ENCODE data around the gene SLC35F3. TPM values are rescaled to one million over a fixed set of nuclear protein-coding genes. Genes with fewer than 3 reads are reported as not detected.

The SLC35F3 gene
- total RNA-seq, 1 experiment from 2014 or later: 0.66 TPM

- Mint-ChIP-seq H3K27me3 (ENCODE audit: unreplicated experiment) (no peaks in the 10 kb centered on the region), H3K27ac (ENCODE audit: unreplicated experiment) (no peak overlapping the region), H3K36me3 (ENCODE audit: insufficient read depth, unreplicated experiment) (no peaks in the 10 kb centered on the region), H3K4me3 (ENCODE audit: low read depth, unreplicated experiment) (no peak overlapping the region), H3K9me3 (ENCODE audit: low read depth, unreplicated experiment) (no peaks in the 10 kb centered on the region), H3K4me1 (ENCODE audit: low read depth, unreplicated experiment) (no peaks in the 10 kb centered on the region)
- DNase-seq: no peak
- CTCF ChIA-PET: no interaction called here
- BruUV-seq (replicated peaks): no TSS peak
- intact Hi-C loops (cut with micrococcal nuclease; ENCODE audit: unreplicated experiment): no loop called here
- no peak for TF ChIP-seq CTCF (IDR thresholded peaks at IDR 0.05; ENCODE audit: unreplicated experiment)
These were observed 219.4 kb downstream of the SLC35F3 start for GRCh38 chr1:234123867-234124266.

- no TSS peak for BruUV-seq (replicated peaks)
- intact Hi-C loops (cut with micrococcal nuclease; ENCODE audit: unreplicated experiment): no loop called here
- CTCF ChIA-PET: interaction anchor here (1.7 kb wide), 1 partner anchor 9 kb away, joined by 3 read pairs; no protein-coding TSS in a partner anchor
- H3K4me3 Mint-ChIP-seq (ENCODE audit: low read depth, unreplicated experiment): no peak overlapping the region
- H3K27me3 Mint-ChIP-seq (ENCODE audit: unreplicated experiment): no peaks in the 10 kb centered on the region
- H3K9me3 Mint-ChIP-seq (ENCODE audit: low read depth, unreplicated experiment): no peaks in the 10 kb centered on the region
- H3K27ac Mint-ChIP-seq (ENCODE audit: unreplicated experiment): no peak overlapping the region
- H3K4me1 Mint-ChIP-seq (ENCODE audit: low read depth, unreplicated experiment): no peaks in the 10 kb centered on the region
- DNase-seq: peak; percentile 54
- H3K36me3 Mint-ChIP-seq (ENCODE audit: insufficient read depth, unreplicated experiment): no peaks in the 10 kb centered on the region
- peak; percentile 14 for TF ChIP-seq CTCF (IDR thresholded peaks at IDR 0.05; ENCODE audit: unreplicated experiment)
These were observed 220.8 kb downstream of the SLC35F3 start for GRCh38 chr1:234125283-234125682.

- no peak for DNase-seq
- CTCF ChIA-PET: interaction anchor here (1.7 kb wide), 1 partner anchor 9 kb away, joined by 3 read pairs; no protein-coding TSS in a partner anchor
- no peak for TF ChIP-seq CTCF (IDR thresholded peaks at IDR 0.05; ENCODE audit: unreplicated experiment)
- no peak overlapping the region for H3K27ac Mint-ChIP-seq (ENCODE audit: unreplicated experiment)
- H3K4me1 Mint-ChIP-seq (ENCODE audit: low read depth, unreplicated experiment): no peaks in the 10 kb centered on the region
- H3K27me3 Mint-ChIP-seq (ENCODE audit: unreplicated experiment): no peaks in the 10 kb centered on the region
- no peaks in the 10 kb centered on the region for H3K36me3 Mint-ChIP-seq (ENCODE audit: insufficient read depth, unreplicated experiment)
- intact Hi-C loops (cut with micrococcal nuclease; ENCODE audit: unreplicated experiment): no loop called here
- H3K9me3 Mint-ChIP-seq (ENCODE audit: low read depth, unreplicated experiment): no peaks in the 10 kb centered on the region
- no TSS peak for BruUV-seq (replicated peaks)
- no peak overlapping the region for H3K4me3 Mint-ChIP-seq (ENCODE audit: low read depth, unreplicated experiment)
These were observed 221.2 kb downstream of the SLC35F3 start for GRCh38 chr1:234125714-234126113.

GRCh38 chr1:234127026-234127671, 222.7 kb downstream of the SLC35F3 start:
- intact Hi-C loops (cut with micrococcal nuclease; ENCODE audit: unreplicated experiment): no loop called here
- no peak for TF ChIP-seq CTCF (IDR thresholded peaks at IDR 0.05; ENCODE audit: unreplicated experiment)
- Mint-ChIP-seq H3K27ac (ENCODE audit: unreplicated experiment) (no peak overlapping the region), H3K4me1 (ENCODE audit: low read depth, unreplicated experiment) (no peaks in the 10 kb centered on the region), H3K9me3 (ENCODE audit: low read depth, unreplicated experiment) (no peaks in the 10 kb centered on the region), H3K4me3 (ENCODE audit: low read depth, unreplicated experiment) (no peak overlapping the region), H3K36me3 (ENCODE audit: insufficient read depth, unreplicated experiment) (no peaks in the 10 kb centered on the region), H3K27me3 (ENCODE audit: unreplicated experiment) (no peaks in the 10 kb centered on the region)
- CTCF ChIA-PET: interaction anchor here (0.8 kb wide), 2 partner anchors 11 to 182 kb away, joined by 3 read pairs; no protein-coding TSS in a partner anchor
- BruUV-seq (replicated peaks): no TSS peak
- DNase-seq: no peak
